K562 (cell line): Measurements from ENCODE around the gene PFKFB2. TPM values are rescaled to one million over a fixed set of nuclear protein-coding genes. Genes with fewer than 3 reads are reported as not detected.

Source experiments
- CCAR2 ChIP-seq: fragments of 200-400 bp; formaldehyde crosslinking; IDR thresholded peaks from 2 replicates; pipeline ENCODE4 v1.6.1; 2017; ENCODE audit warnings: mild to moderate bottlenecking, low read depth, low read length
- CHD2 ChIP-seq: IDR thresholded peaks from 2 replicates; pipeline ENCODE4 v1.6.1; 2011; ENCODE audit warnings: low read depth, low read length
- CHD4 ChIP-seq: fragments of 200-600 bp; sonication (generic); IDR thresholded peaks from 3 replicates; pipeline ENCODE4 v1.6.1; 2012; ENCODE audit warnings: low read depth, mild to moderate bottlenecking, mixed read lengths, low read length, inconsistent platforms; ENCODE audit not compliant: insufficient read depth, insufficient replicate concordance, poor library complexity, severe bottlenecking
- CTBP1 ChIP-seq: fragments of 450-650 bp; IDR thresholded peaks from 2 replicates; pipeline ENCODE4 v1.6.1; 2016; ENCODE audit warnings: borderline replicate concordance
- DNMT1 ChIP-seq: fragments of 450-650 bp; IDR thresholded peaks from 2 replicates; pipeline ENCODE4 v1.6.1; 2016; ENCODE audit warnings: antibody characterized with exemption, mild to moderate bottlenecking
- E2F8 ChIP-seq: fragments of 450-650 bp; IDR thresholded peaks from 2 replicates; pipeline ENCODE4 v1.7.1; 2018; ENCODE audit warnings: mild to moderate bottlenecking, low read depth; ENCODE audit not compliant: partially characterized antibody
- ELF4 ChIP-seq: fragments of 450-650 bp; formaldehyde crosslinking; IDR thresholded peaks from 2 replicates; pipeline ENCODE4 v1.4.0; 2022; ENCODE audit warnings: missing genetic modification characterization
- FOXJ3 ChIP-seq: sonication (generic); formaldehyde crosslinking; IDR thresholded peaks from 2 replicates; pipeline ENCODE4 v1.4.0; 2020; ENCODE audit warnings: mild to moderate bottlenecking, missing genetic modification reagents
- HNRNPH1 ChIP-seq: fragments of 200-400 bp; formaldehyde crosslinking; optimal IDR thresholded peaks from 2 replicates; pipeline ENCODE3; 2017; ENCODE audit warnings: low read depth, mild to moderate bottlenecking, low read length, moderate library complexity
- MCM2 ChIP-seq: fragments of 450-650 bp; IDR thresholded peaks from 2 replicates; pipeline ENCODE4 v1.6.1; 2017; ENCODE audit warnings: low read depth, mild to moderate bottlenecking
- MYC ChIP-seq, 2 experiments: fragments of 250-450 bp in 1 of 2; sonication (Bioruptor Pico) in 1 of 2; IDR thresholded peaks; 2 replicates each; pipeline versions ENCODE4 v1.5.1 to v1.6.1; 2012 to 2021; ENCODE audit warnings: low read depth in 2 of 2, borderline replicate concordance in 1 of 2, improper control_type of control experiment in 1 of 2, low read length in 1 of 2, mild to moderate bottlenecking in 1 of 2, moderate library complexity in 1 of 2
- MYNN ChIP-seq, 2 experiments: sonication (generic); formaldehyde crosslinking in 1 of 2; IDR thresholded peaks; 2 replicates each; pipeline versions ENCODE4 v1.5.0 to v1.6.1; 2016 to 2020; ENCODE audit warnings: antibody characterized with exemption in 1 of 2, missing genetic modification reagents in 1 of 2
- NR2F6 ChIP-seq: fragments of 450-650 bp; formaldehyde crosslinking; IDR thresholded peaks from 2 replicates; pipeline ENCODE4 v1.4.0; 2020; ENCODE audit warnings: mild to moderate bottlenecking
- OTX1 ChIP-seq: fragments of 450-650 bp; formaldehyde crosslinking; IDR thresholded peaks from 2 replicates; pipeline ENCODE4 v1.4.0; 2022; ENCODE audit warnings: mild to moderate bottlenecking
- POLR2A ChIP-seq: fragments of 450-650 bp; conservative IDR thresholded peaks from 2 replicates; pipeline ENCODE4 v1.6.1; 2016
- RBM22 ChIP-seq: fragments of 200-400 bp; formaldehyde crosslinking; IDR thresholded peaks from 2 replicates; pipeline ENCODE4 v1.6.1; 2018; ENCODE audit warnings: low read length, low read depth; ENCODE audit not compliant: poor library complexity, severe bottlenecking
- SIRT6 ChIP-seq: IDR thresholded peaks from one replicate; pipeline ENCODE4 v1.6.1; 2012; ENCODE audit warnings: low read depth, mild to moderate bottlenecking, control low read depth, inconsistent platforms, low read length, moderate library complexity
- YY1 ChIP-seq, 3 experiments: IDR thresholded peaks; 2 replicates each; pipeline ENCODE4 v1.6.1; 2011; ENCODE audit warnings: low read length in 2 of 3, mild to moderate bottlenecking in 2 of 3, moderate library complexity in 2 of 3, borderline replicate concordance in 1 of 3, control low read depth in 1 of 3, low read depth in 1 of 3; ENCODE audit not compliant: insufficient read depth in 3 of 3, insufficient replicate concordance in 2 of 3, control insufficient read depth in 1 of 3, insufficient read length in 1 of 3; ENCODE audit errors: extremely low read depth in 1 of 3
- ZFX ChIP-seq: sonication (generic); formaldehyde crosslinking; IDR thresholded peaks from 2 replicates; pipeline ENCODE4 v1.8.0; 2022; ENCODE audit warnings: mild to moderate bottlenecking, missing genetic modification reagents, moderate library complexity
- ZKSCAN1 ChIP-seq: fragments of 150-350 bp; IDR thresholded peaks from 2 replicates; pipeline ENCODE4 v1.6.1; 2016; ENCODE audit warnings: low read depth, low read length
- ZNF140 ChIP-seq: fragments of 250-450 bp; sonication (Bioruptor Pico); IDR thresholded peaks from 2 replicates; pipeline ENCODE4 v1.8.0; 2021; ENCODE audit warnings: moderate library complexity, mild to moderate bottlenecking, inconsistent platforms
- ZNF347 ChIP-seq: fragments of 450-650 bp; formaldehyde crosslinking; IDR thresholded peaks from 2 replicates; pipeline ENCODE4 v1.4.0; 2020; ENCODE audit warnings: low read depth, mild to moderate bottlenecking, moderate library complexity
- ZNF395 ChIP-seq: fragments of 200-800 bp; sonication (Bioruptor generic); IDR thresholded peaks from 2 replicates; pipeline ENCODE4 v1.6.1; 2017; ENCODE audit warnings: missing genetic modification characterization, missing compliant biosample characterization
- polyA plus RNA-seq, 8 experiments: library from polyadenylated mRNA; depleted of rRNA in 4 of 8; stranded (reverse) in 5 of 8; unstranded in 3 of 8; fragments of >200 nt; fragmentation: Nextera tagmentation in 2 of 8; fragmentation: Illumina TruSeq in 1 of 8; extraction: Ambion mirVana in 2 of 8; extraction: Trizol in 1 of 8; gene quantifications; 2 replicates each; pipeline versions ENCODE4 v1.2.1 to v1.2.3, GENCODE V29; 2011 to 2014; ENCODE audit warnings: inconsistent platforms in 1 of 8, missing spikeins in 1 of 8
- total RNA-seq, 7 experiments: library from RNA; depleted of rRNA in 6 of 7; stranded (reverse); fragments of >200 nt in 6 of 7; fragmentation: Illumina TruSeq in 2 of 7; extraction: Trizol in 2 of 7; gene quantifications; 2 replicates each; pipeline versions ENCODE4 v1.2.1 to v1.2.3, GENCODE V29; 2011 to 2021; ENCODE audit warnings: low replicate concordance in 1 of 7

Gene PFKFB2
- total and polyA plus RNA-seq, 9 of the 15 experiments (the other 6 are each of a cell fraction or from before 2014, with no cell fraction given) = 6.9 to 26.0 (median 16.4) TPM

- TF ChIP-seq CCAR2 = 0 out of 2 replicates have a peak, but pooled peaks have one; percentile 91
- TF ChIP-seq ZKSCAN1 = peak; percentile 78; the same call in 1 of the 2 replicates
- peak; percentile 38; the same call in 1 of the 2 replicates for TF ChIP-seq DNMT1
- TF ChIP-seq ZFX (CRISPR knock-in tag) = peak; percentile 78
- TF ChIP-seq HNRNPH1 = no peak
- no peak for TF ChIP-seq FOXJ3 (CRISPR knock-in tag)
- no peak for TF ChIP-seq SIRT6
- peak; percentile 99 for TF ChIP-seq OTX1 (CRISPR knock-in tag)
- no peak for TF ChIP-seq CHD4
- TF ChIP-seq NR2F6 (CRISPR knock-in tag) = peak; percentile 93
- peak; percentile 93 for TF ChIP-seq MYNN (IDR thresholded peaks at IDR 0.05)
- TF ChIP-seq MYNN (CRISPR knock-in tag; IDR thresholded peaks at IDR 0.05) = no peak
- TF ChIP-seq MYC (IDR thresholded peaks at IDR 0.05; ENCODE audit: low read depth, low read length) = peak; percentile 95
- TF ChIP-seq MYC (CRISPR knock-in tag; IDR thresholded peaks at IDR 0.05; ENCODE audit: borderline replicate concordance, low read depth) = peak; percentile 97; the same call in 1 of the 2 replicates
- TF ChIP-seq ZNF140 (CRISPR knock-in tag) = peak; percentile 91
- TF ChIP-seq ZNF347 (CRISPR knock-in tag) = peak; percentile 80; the same call in 1 of the 2 replicates
- TF ChIP-seq CHD2 = peak; percentile 34
- TF ChIP-seq ELF4 (CRISPR knock-in tag) = peak; percentile 100
- peak; percentile 99 for TF ChIP-seq ZNF395 (CRISPR knock-in tag)
- TF ChIP-seq POLR2A = peak; percentile 93
- peak; percentile 61 for TF ChIP-seq E2F8
- peak in 2 of 3 experiments; percentile 58 to 79 for TF ChIP-seq YY1 (IDR thresholded peaks at IDR 0.05; ENCODE audit: borderline replicate concordance in 1 of 3, control insufficient read depth in 1 of 3, extremely low read depth in 1 of 3, insufficient read depth in 3 of 3, insufficient read length in 1 of 3, insufficient replicate concordance in 2 of 3, low read depth in 1 of 3, low read length in 2 of 3)
- TF ChIP-seq CTBP1 = peak; percentile 94
- TF ChIP-seq MCM2 = no peak
- TF ChIP-seq RBM22 = no peak
These were observed 28.6 kb upstream of the PFKFB2 start (continued) for GRCh38 chr1:207024202-207025145.
